Esophagus (tissue), 2 donors: ENCODE measurements around the gene CISD2. TPM values are rescaled to one million over a fixed set of nuclear protein-coding genes. Genes with fewer than 3 reads are reported as not detected.
"Not testable (repeated sequence)": the region's sequence is repeated elsewhere in the genome, so short reads cannot be mapped to it uniquely, and the experiment has no call there.

ENCODE experiments used
- H3K27ac ChIP-seq, 2 donors: one replicate each; pipeline ENCODE4 v1.5.1; 2013; ENCODE audit warnings: low read depth in 2 of 2, mild to moderate bottlenecking in 2 of 2, inconsistent platforms in 1 of 2, low read length in 1 of 2, moderate library complexity in 1 of 2
- H3K27me3 ChIP-seq, 2 donors: one replicate each; pipeline ENCODE4 v1.6.1; 2013; ENCODE audit warnings: low read length in 2 of 2, control low read depth in 1 of 2, mild to moderate bottlenecking in 1 of 2; ENCODE audit not compliant: insufficient read depth in 2 of 2, control insufficient read depth in 1 of 2
- H3K36me3 ChIP-seq, 2 donors: one replicate each; pipeline ENCODE4 v1.6.1; 2013; ENCODE audit warnings: low read length in 1 of 2; ENCODE audit not compliant: control insufficient read depth in 2 of 2, insufficient read depth in 2 of 2
- H3K4me1 ChIP-seq, 2 donors: one replicate each; pipeline ENCODE4 v1.6.1; 2013; ENCODE audit warnings: low read length in 1 of 2; ENCODE audit not compliant: control insufficient read depth in 2 of 2, insufficient read depth in 2 of 2
- H3K4me3 ChIP-seq, 2 donors: one replicate each; pipeline ENCODE4 v1.5.1; 2013; ENCODE audit warnings: low read length in 2 of 2, mild to moderate bottlenecking in 2 of 2, low read depth in 1 of 2, moderate library complexity in 1 of 2
- H3K9me3 ChIP-seq, 2 donors: one replicate each; pipeline ENCODE4 v1.6.1; 2013; ENCODE audit warnings: mild to moderate bottlenecking in 2 of 2, low read depth in 1 of 2, low read length in 1 of 2, moderate library complexity in 1 of 2; ENCODE audit not compliant: control insufficient read depth in 2 of 2, insufficient read depth in 1 of 2
- WGBS, 2 donors: extraction: QIAGEN DNeasy Blood & Tissue Kit; methylation state at CpG; one replicate each; pipeline ENCODE4 v1.1.7; 2013; 5-methylcytosine and 5-hydroxymethylcytosine counted together
- polyA plus RNA-seq, 2 donors: library from polyadenylated mRNA; stranded (reverse); fragments of 200-250 nt; gene quantifications; one replicate each; pipeline ENCODE4 v1.2.3, GENCODE V29; 2013
- donor health status: healthy with polysubstance abuse.
- donor health status: Bipolar disorder and iron deficiency.

CISD2 gene
- polyA plus RNA-seq, 2 donors: 11.4 to 15.7 TPM

- no peak overlapping the region for H3K4me3 ChIP-seq
- H3K9me3 ChIP-seq: no peaks in the 10 kb centered on the region
- no peaks in the 10 kb centered on the region for H3K27me3 ChIP-seq
- 93 to 98% methylated on average over 1 of the region's 1 CpG for WGBS, 2 donors
- no peak overlapping the region for H3K27ac ChIP-seq
- H3K4me1 ChIP-seq: no peaks in the 10 kb centered on the region
- H3K36me3 ChIP-seq: no peaks in the 10 kb centered on the region
These were observed 24.9 kb upstream of the CISD2 start for GRCh38 chr4:102843938-102844337.

GRCh38 chr4:102847687-102848086, 21.1 kb upstream of the CISD2 start:
- WGBS, 2 donors: 96% methylated on average over 8 of the region's 8 CpGs
- Histone ChIP-seq H3K27ac (no peak overlapping the region), H3K9me3 (no peaks in the 10 kb centered on the region), H3K4me3 (no peak overlapping the region), H3K27me3 (no peaks in the 10 kb centered on the region), H3K36me3 (no peaks in the 10 kb centered on the region), H3K4me1 (no peaks in the 10 kb centered on the region)

GRCh38 chr4:102849579-102850104, 19.1 kb upstream of the CISD2 start:
- no peaks in the 10 kb centered on the region for H3K36me3 ChIP-seq
- no peaks in the 10 kb centered on the region for H3K27me3 ChIP-seq
- H3K27ac ChIP-seq: no peak overlapping the region
- 81 to 83% methylated on average over 3 of the region's 3 CpGs for WGBS, 2 donors
- no peaks in the 10 kb centered on the region for H3K9me3 ChIP-seq
- no peak overlapping the region for H3K4me3 ChIP-seq
- no peaks in the 10 kb centered on the region for H3K4me1 ChIP-seq

GRCh38 chr4:102850370-102850769, 18.4 kb upstream of the CISD2 start:
- Histone ChIP-seq H3K27me3 (no peaks in the 10 kb centered on the region), H3K36me3 (no peaks in the 10 kb centered on the region), H3K9me3 (no peaks in the 10 kb centered on the region), H3K4me1 (no peaks in the 10 kb centered on the region), H3K27ac (no peak overlapping the region), H3K4me3 (no peak overlapping the region)
- 91 to 96% methylated on average over 2 of the region's 2 CpGs for WGBS, 2 donors

- Histone ChIP-seq H3K36me3 (no peaks in the 10 kb centered on the region), H3K9me3 (peaks cover 0 to 3% of the 10 kb centered on the region in 2 donors), H3K4me3 (no peak overlapping the region), H3K4me1 (no peaks in the 10 kb centered on the region), H3K27ac (no peak overlapping the region), H3K27me3 (no peaks in the 10 kb centered on the region)
- WGBS, 2 donors: 85 to 90% methylated on average over 2 of the region's 2 CpGs
These were observed 9.8 kb upstream of the CISD2 start for GRCh38 chr4:102858828-102859464.

GRCh38 chr4:102860611-102861324, 8.0 kb upstream of the CISD2 start:
- Histone ChIP-seq H3K4me1 (no peaks in the 10 kb centered on the region), H3K27ac (no peak overlapping the region), H3K4me3 (no peak overlapping the region), H3K9me3 (peaks cover 0 to 3% of the 10 kb centered on the region in 2 donors), H3K36me3 (no peaks in the 10 kb centered on the region), H3K27me3 (no peaks in the 10 kb centered on the region)
- WGBS, 2 donors: 83 to 97% methylated on average over 2 of the region's 2 CpGs

- Histone ChIP-seq H3K9me3 (peaks cover 0 to 3% of the 10 kb centered on the region in 2 donors), H3K27ac (no peak overlapping the region), H3K36me3 (no peaks in the 10 kb centered on the region), H3K4me1 (no peaks in the 10 kb centered on the region), H3K27me3 (no peaks in the 10 kb centered on the region), H3K4me3 (no peak overlapping the region)
- 88 to 96% methylated on average over 1 of the region's 1 CpG for WGBS, 2 donors
These were observed 6.8 kb upstream of the CISD2 start for GRCh38 chr4:102862016-102862415.

GRCh38 chr4:102862747-102863146, 6.0 kb upstream of the CISD2 start:
- H3K4me1 ChIP-seq: no peaks in the 10 kb centered on the region
- peaks cover 0 to 3% of the 10 kb centered on the region in 2 donors for H3K9me3 ChIP-seq
- no peaks in the 10 kb centered on the region for H3K27me3 ChIP-seq
- WGBS, 2 donors: 92 to 100% methylated on average over 1 of the region's 1 CpG
- no peaks in the 10 kb centered on the region for H3K36me3 ChIP-seq
- H3K27ac ChIP-seq: no peak overlapping the region
- H3K4me3 ChIP-seq: no peak overlapping the region

- not testable (repeated sequence) for H3K27ac ChIP-seq, H3K9me3 ChIP-seq, H3K4me3 ChIP-seq, H3K36me3 ChIP-seq, H3K4me1 ChIP-seq, H3K27me3 ChIP-seq
- 92 to 98% methylated on average over 5 of the region's 5 CpGs for WGBS, 2 donors
These were observed 3.5 kb upstream of the CISD2 start for GRCh38 chr4:102865327-102865726.
